Hematopoietic multipotent progenitor cell treated with erythropoietin and hydrocortisone succinate and interleukin-3 and kit ligand, for 15 days (in vitro differentiated cells): Measurements from ENCODE around the gene PAK5.

Experiments used
- DNase-seq: peaks from one replicate; pipeline ENCODE4 v3.0.0-alpha.2; 2015; ENCODE audit warnings: low spot score

Gene PAK5

GRCh38 chr20:9575836-9576235 is 263.0 kb downstream of the PAK5 start:
- no peak for DNase-seq

- no peak for DNase-seq
Measured at GRCh38 chr20:9574776-9575175, 264.1 kb downstream of the PAK5 start.

GRCh38 chr20:9574181-9574580 is 264.7 kb downstream of the PAK5 start:
- no peak for DNase-seq

GRCh38 chr20:9573335-9574151 is 265.3 kb downstream of the PAK5 start:
- no peak for DNase-seq

GRCh38 chr20:9572670-9573069 is 266.2 kb downstream of the PAK5 start:
- no peak for DNase-seq

GRCh38 chr20:9571783-9572182 is 267.1 kb downstream of the PAK5 start:
- no peak for DNase-seq

- DNase-seq: no peak
Measured at GRCh38 chr20:9570612-9571011, 268.3 kb downstream of the PAK5 start.

GRCh38 chr20:9566977-9567376 is 271.9 kb downstream of the PAK5 start:
- DNase-seq: no peak

GRCh38 chr20:9565910-9566550 is 272.8 kb downstream of the PAK5 start:
- no peak for DNase-seq

- DNase-seq: no peak
Measured at GRCh38 chr20:9557411-9557810, 281.5 kb downstream of the PAK5 start.

- no peak for DNase-seq
Measured at GRCh38 chr20:9555781-9556180, 283.1 kb downstream of the PAK5 start.

- DNase-seq: no peak
Measured at GRCh38 chr20:9551808-9552550, 286.9 kb downstream of the PAK5 start.

- no peak for DNase-seq
Measured at GRCh38 chr20:9550871-9551270, 288.0 kb downstream of the PAK5 start.

GRCh38 chr20:9550283-9550682 is 288.6 kb downstream of the PAK5 start:
- no peak for DNase-seq

GRCh38 chr20:9543214-9543613 is 295.7 kb downstream of the PAK5 start:
- DNase-seq: no peak

GRCh38 chr20:9535449-9535848 is 303.4 kb downstream of the PAK5 start:
- no peak for DNase-seq

GRCh38 chr20:9534025-9534424 is 304.9 kb downstream of the PAK5 start:
- DNase-seq: no peak

GRCh38 chr20:9532069-9532838 is 306.6 kb downstream of the PAK5 start:
- no peak for DNase-seq

- no peak for DNase-seq
Measured at GRCh38 chr20:9531581-9531980, 307.3 kb downstream of the PAK5 start.

GRCh38 chr20:9523636-9524035 is 315.2 kb downstream of the PAK5 start:
- no peak for DNase-seq

- no peak for DNase-seq
Measured at GRCh38 chr20:9520086-9520485, 318.8 kb downstream of the PAK5 start.

GRCh38 chr20:9518576-9519175 is 320.2 kb downstream of the PAK5 start:
- no peak for DNase-seq
